Activated naive CD4-positive, alpha-beta T cell treated with anti-CD3 and anti-CD28 coated beads, Interleukin-2, amount 50 U/mL, for 72 hours (primary cell): Measurements from ENCODE around the gene EIF2S2. TPM values are rescaled to one million over a fixed set of nuclear protein-coding genes. Genes with fewer than 3 reads are reported as not detected.

Source experiments
- ATAC-seq, 2 donors: fragments of 150-1000 bp; cut with Tn5 transposase; 2 replicates each; pipeline ENCODE4 v1.10.0; 2021; ENCODE audit warnings: mild to moderate bottlenecking in 2 of 2, moderate library complexity in 2 of 2
- DNase-seq, 2 donors: peaks; one replicate each; pipeline ENCODE4 v3.0.0; 2021 to 2022; ENCODE audit warnings: low spot score in 2 of 2
- H3K27ac Mint-ChIP-seq, 2 donors: one replicate each; pipeline ENCODE4 v1.8.0; 2022; ENCODE audit warnings: mild to moderate bottlenecking in 2 of 2, mixed read lengths in 2 of 2
- H3K36me3 Mint-ChIP-seq, 2 donors: one replicate each; pipeline ENCODE4 v1.8.0; 2022; ENCODE audit warnings: mixed read lengths in 2 of 2
- H3K9me3 Mint-ChIP-seq, 2 donors: one replicate each; pipeline ENCODE4 v1.8.0; 2022; ENCODE audit warnings: mixed read lengths in 2 of 2
- total RNA-seq, 2 donors: library from RNA; stranded (reverse); gene quantifications; one replicate each; pipeline ENCODE4 v1.2.3, GENCODE V29; 2022

Gene EIF2S2
- total RNA-seq, 2 donors from 2014 or later, result 116 to 125 TPM

- DNase-seq, result no peak
- H3K9me3 Mint-ChIP-seq, result no peaks in the 10 kb centered on the region
- ATAC-seq, result no peak
- no peaks in the 10 kb centered on the region for H3K36me3 Mint-ChIP-seq
- no peak overlapping the region for H3K27ac Mint-ChIP-seq
These were observed 15.7 kb upstream of the EIF2S2 start for GRCh38 chr20:34127792-34128191.

- H3K9me3 Mint-ChIP-seq, result no peaks in the 10 kb centered on the region
- H3K36me3 Mint-ChIP-seq, result no peaks in the 10 kb centered on the region
- ATAC-seq (peak; percentile 59 to 67), DNase-seq (no peak)
- no peak overlapping the region for H3K27ac Mint-ChIP-seq
These were observed 12.6 kb upstream of the EIF2S2 start for GRCh38 chr20:34124469-34125249.

GRCh38 chr20:34123309-34123708 is 11.3 kb upstream of the EIF2S2 start:
- H3K9me3 Mint-ChIP-seq, result no peaks in the 10 kb centered on the region
- no peak for ATAC-seq
- no peak overlapping the region for H3K27ac Mint-ChIP-seq
- H3K36me3 Mint-ChIP-seq, result no peaks in the 10 kb centered on the region
- no peak for DNase-seq

GRCh38 chr20:34122274-34122980 is 10.4 kb upstream of the EIF2S2 start:
- H3K36me3 Mint-ChIP-seq, result no peaks in the 10 kb centered on the region
- H3K27ac Mint-ChIP-seq, result no peak overlapping the region
- ATAC-seq (no peak), DNase-seq (no peak)
- H3K9me3 Mint-ChIP-seq, result no peaks in the 10 kb centered on the region

GRCh38 chr20:34120213-34120612 is 8.2 kb upstream of the EIF2S2 start:
- ATAC-seq (no peak), DNase-seq (no peak)
- Mint-ChIP-seq H3K36me3 (no peaks in the 10 kb centered on the region), H3K9me3 (no peaks in the 10 kb centered on the region), H3K27ac (no peak overlapping the region)

GRCh38 chr20:34115232-34115631 is 3.2 kb upstream of the EIF2S2 start:
- H3K9me3 Mint-ChIP-seq, result no peaks in the 10 kb centered on the region
- H3K27ac Mint-ChIP-seq, result peak overlapping the region in 1 of 2 donors; percentile 12
- ATAC-seq, result no peak
- H3K36me3 Mint-ChIP-seq, result peaks cover 13 to 18% of the 10 kb centered on the region in 2 donors
- DNase-seq, result no peak

GRCh38 chr20:34114809-34115208 is 2.8 kb upstream of the EIF2S2 start:
- Mint-ChIP-seq H3K27ac (no peak overlapping the region), H3K36me3 (peaks cover 15 to 22% of the 10 kb centered on the region in 2 donors), H3K9me3 (no peaks in the 10 kb centered on the region)
- no peak for ATAC-seq
- DNase-seq, result no peak

GRCh38 chr20:34112600-34113101 is 608 bp upstream of the EIF2S2 start:
- ATAC-seq, result no peak
- DNase-seq, result peak in 1 of 2 donors; percentile 13

GRCh38 chr20:34110745-34111641 is 1.1 kb downstream of the EIF2S2 start:
- peak overlapping the region; percentile 96 to 98 for H3K27ac Mint-ChIP-seq
- no peaks in the 10 kb centered on the region for H3K9me3 Mint-ChIP-seq
- H3K36me3 Mint-ChIP-seq, result peaks cover 21 to 47% of the 10 kb centered on the region in 2 donors
- ATAC-seq (peak; percentile 33 to 54), DNase-seq (peak in 1 of 2 donors; percentile 12)

More at GRCh38 chr20:34112600-34113101, 608 bp upstream of the EIF2S2 start:
- Mint-ChIP-seq H3K9me3 (no peaks in the 10 kb centered on the region), H3K27ac (peak overlapping the region; percentile 98 to 99), H3K36me3 (peaks cover 21 to 32% of the 10 kb centered on the region in 2 donors)

- ATAC-seq (no peak), DNase-seq (no peak)
- peaks cover 29 to 55% of the 10 kb centered on the region in 2 donors for H3K36me3 Mint-ChIP-seq
These were observed 1.9 kb downstream of the EIF2S2 start for GRCh38 chr20:34110025-34110744.

GRCh38 chr20:34109442-34109841 is 2.6 kb downstream of the EIF2S2 start:
- DNase-seq (no peak), ATAC-seq (no peak)
- Mint-ChIP-seq H3K27ac (peak overlapping the region; percentile 87 to 98), H3K36me3 (peaks cover 37 to 63% of the 10 kb centered on the region in 2 donors), H3K9me3 (no peaks in the 10 kb centered on the region)

More at GRCh38 chr20:34110025-34110744, 1.9 kb downstream of the EIF2S2 start:
- H3K27ac Mint-ChIP-seq, result peak overlapping the region; percentile 96 to 98
- H3K9me3 Mint-ChIP-seq, result no peaks in the 10 kb centered on the region

- Mint-ChIP-seq H3K27ac (peak overlapping the region; percentile 87 to 98), H3K36me3 (peaks cover 43 to 70% of the 10 kb centered on the region in 2 donors), H3K9me3 (no peaks in the 10 kb centered on the region)
- DNase-seq (no peak), ATAC-seq (peak; percentile 42 to 55)
These were observed 3.3 kb downstream of the EIF2S2 start for GRCh38 chr20:34108616-34109174.

- no peak for DNase-seq
- no peak for ATAC-seq
- no peaks in the 10 kb centered on the region for H3K9me3 Mint-ChIP-seq
- peak overlapping the region; percentile 90 to 98 for H3K27ac Mint-ChIP-seq
- H3K36me3 Mint-ChIP-seq, result peaks cover 39 to 80% of the 10 kb centered on the region in 2 donors
These were observed 5.9 kb downstream of the EIF2S2 start for GRCh38 chr20:34105978-34106675.

GRCh38 chr20:34104059-34104458 is 8.0 kb downstream of the EIF2S2 start:
- Mint-ChIP-seq H3K27ac (peak overlapping the region in 1 of 2 donors; percentile 67), H3K9me3 (no peaks in the 10 kb centered on the region), H3K36me3 (peaks cover 22 to 65% of the 10 kb centered on the region in 2 donors)
- no peak for ATAC-seq
- DNase-seq, result no peak

- Mint-ChIP-seq H3K27ac (peak overlapping the region; percentile 47 to 92), H3K36me3 (peaks cover 22 to 63% of the 10 kb centered on the region in 2 donors), H3K9me3 (no peaks in the 10 kb centered on the region)
- ATAC-seq, result peak in 1 of 2 donors; percentile 76
- no peak for DNase-seq
These were observed 9.7 kb downstream of the EIF2S2 start for GRCh38 chr20:34102342-34102741.
